Measurements from ENCODE around the gene SNTB2. TPM values are rescaled to one million over a fixed set of nuclear protein-coding genes. Genes with fewer than 3 reads are reported as not detected.
A peak's percentile ranks its signal among the peaks of the same experiment; 100 is the strongest.

The SNTB2 gene
- total RNA-seq, 1 donor from 2014 or later = 13.0 TPM

GRCh38 chr16:69327585-69328310 lies 140.8 kb downstream of the SNTB2 start:
- DNase-seq (ENCODE audit: low spot score) = no peak
- intact Hi-C loops (cut with DNase I) = loop anchor here (1.0 kb wide), 1 partner anchor 16 kb away; the partner anchor contains the start of gene VPS4A

GRCh38 chr16:69328854-69329316 lies 141.9 kb downstream of the SNTB2 start:
- intact Hi-C loops (cut with DNase I) = loop anchor here (1.0 kb wide), 1 partner anchor 18 kb away; the partner anchor contains the start of gene VPS4A
- DNase-seq (ENCODE audit: low spot score) = peak; percentile 26

GRCh38 chr16:69329369-69330285 lies 142.7 kb downstream of the SNTB2 start:
- peak; percentile 76 for DNase-seq (ENCODE audit: low spot score)
- intact Hi-C loops (cut with DNase I) = loop anchor here (1.0 kb wide), 1 partner anchor 10 kb away; the partner anchor contains the start of genes COG8 and NIP7

- intact Hi-C loops (cut with DNase I) = loop anchor here (1.0 kb wide), 1 partner anchor 9 kb away; the partner anchor contains the start of genes COG8 and NIP7
Observed at GRCh38 chr16:69330286-69331109, 143.5 kb downstream of the SNTB2 start, which contains the start of gene PDF. Gene PDF (minus strand): TSS chr16:69330588. CDS start chr16:69330570, 18 bp downstream.

GRCh38 chr16:69334696-69335095 lies 147.7 kb downstream of the SNTB2 start:
- DNase-seq (ENCODE audit: low spot score) = no peak
- intact Hi-C loops (cut with DNase I) = loop anchor here (5.0 kb wide), 1 partner anchor 53 kb away; the partner anchor contains the start of gene TERF2

More at GRCh38 chr16:69330286-69331109, 143.5 kb downstream of the SNTB2 start, which contains the start of gene PDF:
- peak; percentile 98 for DNase-seq (ENCODE audit: low spot score)

- intact Hi-C loops (cut with DNase I) = loop anchor here (1.0 to 5.0 kb wide), 3 partner anchors 8 to 49 kb away; partner anchors contain the start of genes PDF, TERF2 and VPS4A
- peak; percentile 74 for DNase-seq (ENCODE audit: low spot score)
Observed at GRCh38 chr16:69338557-69339288, 151.8 kb downstream of the SNTB2 start.

GRCh38 chr16:69339289-69340094 lies 152.5 kb downstream of the SNTB2 start, which contains the start of the genes COG8 and NIP7:
Gene COG8 (minus strand): TSS chr16:69339564. CDS start chr16:69339552, 12 bp downstream.
Gene NIP7 (plus strand): TSS chr16:69339772. CDS start chr16:69339830, 58 bp downstream.
- intact Hi-C loops (cut with DNase I) = loop anchor here (1.0 to 5.0 kb wide), 3 partner anchors 9 to 48 kb away; partner anchors contain the start of genes PDF, TERF2 and VPS4A
- peak; percentile 96 for DNase-seq (ENCODE audit: low spot score)

GRCh38 chr16:69340095-69340644 lies 153.2 kb downstream of the SNTB2 start:
- intact Hi-C loops (cut with DNase I) = no loop called here
- no peak for DNase-seq (ENCODE audit: low spot score)

- intact Hi-C loops (cut with DNase I) = no loop called here
- DNase-seq (ENCODE audit: low spot score) = no peak
Observed at GRCh38 chr16:69344171-69344570, 157.2 kb downstream of the SNTB2 start.

GRCh38 chr16:69345923-69346322 lies 159.0 kb downstream of the SNTB2 start:
- intact Hi-C loops (cut with DNase I) = no loop called here
- no peak for DNase-seq (ENCODE audit: low spot score)

- no peak for DNase-seq (ENCODE audit: low spot score)
- intact Hi-C loops (cut with DNase I) = no loop called here
Observed at GRCh38 chr16:69346683-69347082, 159.7 kb downstream of the SNTB2 start.

- DNase-seq (ENCODE audit: low spot score) = no peak
- intact Hi-C loops (cut with DNase I) = no loop called here
Observed at GRCh38 chr16:69348222-69348621, 161.3 kb downstream of the SNTB2 start.

GRCh38 chr16:69349536-69349935 lies 162.6 kb downstream of the SNTB2 start:
- intact Hi-C loops (cut with DNase I) = no loop called here
- no peak for DNase-seq (ENCODE audit: low spot score)

- intact Hi-C loops (cut with DNase I) = no loop called here
- no peak for DNase-seq (ENCODE audit: low spot score)
Observed at GRCh38 chr16:69350536-69351133, 163.7 kb downstream of the SNTB2 start.

GRCh38 chr16:69351309-69352027 lies 164.5 kb downstream of the SNTB2 start, which contains the start of gene TMED6:
Gene TMED6 (minus strand): TSS chr16:69351786. CDS start chr16:69351753, 33 bp downstream.
- intact Hi-C loops (cut with DNase I) = no loop called here
- DNase-seq (ENCODE audit: low spot score) = no peak
